ENCODE measurements around the gene SETD1A. TPM values are rescaled to one million over a fixed set of nuclear protein-coding genes. Genes with fewer than 3 reads are reported as not detected.

SETD1A gene
- total RNA-seq, 6 experiments from 2014 or later: 3.7 to 7.4 (median 6.9) TPM

- peaks cover 0 to 80% (median 40%) of the 10 kb centered on the region in 4 donors for H3K36me3 ChIP-seq
- no peak overlapping the region for H3K27ac ChIP-seq
- ATAC-seq (no peak), DNase-seq (no peak)
- H3K4me1 ChIP-seq: no peaks in the 10 kb centered on the region
- H3K27me3 ChIP-seq: no peaks in the 10 kb centered on the region
- H3K9me3 ChIP-seq: no peaks in the 10 kb centered on the region
- WGBS (ENCODE audit: insufficient coverage, low coverage, low lambda C conversion rate, missing lambda C conversion rate): 66% methylated on average over 3 of the region's 7 CpGs
- intact Hi-C loops (cut with DNase I): no loop called here
- TF ChIP-seq CTCF (IDR thresholded peaks at IDR 0.05) (no peak), POLR2A (IDR thresholded peaks at IDR 0.05) (no peak)
- no peak overlapping the region for H3K4me3 ChIP-seq
These were observed 15.3 kb downstream of the SETD1A start for GRCh38 chr16:30972872-30973271.

- TF ChIP-seq CTCF (IDR thresholded peaks at IDR 0.05) (no peak), POLR2A (IDR thresholded peaks at IDR 0.05) (no peak)
- Histone ChIP-seq H3K4me3 (no peak overlapping the region), H3K27me3 (no peaks in the 10 kb centered on the region), H3K36me3 (peaks cover 0 to 68% (median 32%) of the 10 kb centered on the region in 4 donors), H3K4me1 (no peaks in the 10 kb centered on the region), H3K27ac (no peak overlapping the region), H3K9me3 (no peaks in the 10 kb centered on the region)
- WGBS (ENCODE audit: insufficient coverage, low coverage, low lambda C conversion rate, missing lambda C conversion rate): no CpG with 5 or more reads among the region's 6 CpGs
- intact Hi-C loops (cut with DNase I): no loop called here
- DNase-seq (no peak), ATAC-seq (no peak)
These were observed 16.8 kb downstream of the SETD1A start for GRCh38 chr16:30974348-30974747.

- Histone ChIP-seq H3K9me3 (no peaks in the 10 kb centered on the region), H3K27ac (no peak overlapping the region), H3K36me3 (peaks cover 0 to 66% (median 29%) of the 10 kb centered on the region in 4 donors), H3K27me3 (no peaks in the 10 kb centered on the region), H3K4me1 (no peaks in the 10 kb centered on the region), H3K4me3 (no peak overlapping the region)
- 96% methylated on average over 4 of the region's 4 CpGs for WGBS (ENCODE audit: insufficient coverage, low coverage, low lambda C conversion rate, missing lambda C conversion rate)
- ATAC-seq (no peak), DNase-seq (no peak)
- intact Hi-C loops (cut with DNase I): no loop called here
- no peak for TF ChIP-seq CTCF (IDR thresholded peaks at IDR 0.05)
- TF ChIP-seq POLR2A (IDR thresholded peaks at IDR 0.05): no peak
These were observed 18.9 kb downstream of the SETD1A start for GRCh38 chr16:30976486-30976885.

GRCh38 chr16:30977502-30977901 is 19.9 kb downstream of the SETD1A start:
- no peaks in the 10 kb centered on the region for H3K27me3 ChIP-seq
- TF ChIP-seq CTCF (IDR thresholded peaks at IDR 0.05): peak in 2 of 4 donors; percentile 3 to 6
- TF ChIP-seq POLR2A (IDR thresholded peaks at IDR 0.05): no peak
- H3K27ac ChIP-seq: no peak overlapping the region
- WGBS (ENCODE audit: insufficient coverage, low coverage, low lambda C conversion rate, missing lambda C conversion rate): no CpG with 5 or more reads among the region's 17 CpGs
- no peaks in the 10 kb centered on the region for H3K4me1 ChIP-seq
- H3K36me3 ChIP-seq: peaks cover 0 to 60% (median 25%) of the 10 kb centered on the region in 4 donors
- DNase-seq (no peak), ATAC-seq (peak in 1 of 4 donors; percentile 8)
- no peak overlapping the region for H3K4me3 ChIP-seq
- intact Hi-C loops (cut with DNase I): no loop called here
- H3K9me3 ChIP-seq: no peaks in the 10 kb centered on the region

Data from right lobe of liver (tissue), 6 donors.